Neural cell (in vitro differentiated cells): Measurements from ENCODE around the gene FN1. TPM values are rescaled to one million over a fixed set of nuclear protein-coding genes. Genes with fewer than 3 reads are reported as not detected.

Experiments used
- H2AFZ ChIP-seq: fragments of 200-600, 300-800 bp; sonication (generic), shearing (Covaris generic); 2 replicates; pipeline ENCODE4 v1.6.0; 2014; ENCODE audit warnings: low read depth, mild to moderate bottlenecking, antibody characterized with exemption, low read length, moderate library complexity
- H3F3A ChIP-seq: fragments of 200-600 bp; shearing (Covaris generic); 2 replicates; pipeline ENCODE4 v1.6.1; 2016; ENCODE audit warnings: mild to moderate bottlenecking, moderate library complexity, mixed read lengths, antibody characterized with exemption, low read length; ENCODE audit not compliant: insufficient read depth, poor library complexity, severe bottlenecking
- H3K27ac ChIP-seq: fragments of 200-600, 300-800 bp; sonication (generic), shearing (Covaris generic); 2 replicates; pipeline ENCODE4 v1.5.1; 2014; ENCODE audit warnings: mild to moderate bottlenecking, low read length, moderate library complexity
- H3K27me3 ChIP-seq: fragments of 300-800, 200-600 bp; sonication (generic), shearing (Covaris generic); 2 replicates; pipeline ENCODE4 v1.6.0; 2014; ENCODE audit warnings: mild to moderate bottlenecking, low read depth, low read length, moderate library complexity; ENCODE audit not compliant: insufficient read depth
- H3K36me3 ChIP-seq: fragments of 300-800, 200-600 bp; sonication (generic), shearing (Covaris generic); 2 replicates; pipeline ENCODE4 v1.5.1; 2014; ENCODE audit warnings: mild to moderate bottlenecking, antibody characterized with exemption, low read length, moderate library complexity; ENCODE audit not compliant: insufficient read depth
- H3K4me2 ChIP-seq: fragments of 300-800, 200-600 bp; sonication (generic), shearing (Covaris generic); 2 replicates; pipeline ENCODE4 v1.6.0; 2014; ENCODE audit warnings: mild to moderate bottlenecking, low read length
- H3K4me3 ChIP-seq: fragments of 300-800, 200-600 bp; sonication (generic), shearing (Covaris generic); 2 replicates; pipeline ENCODE4 v1.5.1; 2014; ENCODE audit warnings: mild to moderate bottlenecking, low read length, moderate library complexity
- H3K79me2 ChIP-seq: fragments of 200-600 bp; shearing (Covaris generic); replicated peaks from 2 replicates; pipeline ENCODE4 v1.6.0; 2014; ENCODE audit warnings: mild to moderate bottlenecking, low read length, moderate library complexity; ENCODE audit not compliant: insufficient read depth
- H3K9ac ChIP-seq: fragments of 300-800, 200-600 bp; sonication (generic), shearing (Covaris generic); 2 replicates; pipeline ENCODE4 v1.6.1; 2016; ENCODE audit warnings: mild to moderate bottlenecking, low read length, mixed read lengths
- H3K9me2 ChIP-seq: fragments of 200-600 bp; shearing (Covaris generic); 2 replicates; pipeline ENCODE4 v1.6.1; 2016; ENCODE audit warnings: mild to moderate bottlenecking, low read length, mixed read lengths; ENCODE audit not compliant: insufficient read depth
- H3K9me3 ChIP-seq: fragments of 200-600, 300-800 bp; sonication (generic), shearing (Covaris generic); 2 replicates; pipeline ENCODE4 v1.6.1; 2016; ENCODE audit warnings: mild to moderate bottlenecking, mixed run types, low read length, moderate library complexity, mixed read lengths
- H4K20me1 ChIP-seq: fragments of 200-600 bp; shearing (Covaris generic); 2 replicates; pipeline ENCODE4 v1.6.1; 2016; ENCODE audit warnings: mild to moderate bottlenecking, mixed run types; ENCODE audit not compliant: insufficient read depth
- EP300 ChIP-seq: fragments of 450-650 bp; conservative IDR thresholded peaks from 2 replicates; pipeline ENCODE4 v1.6.1; 2014; ENCODE audit warnings: antibody characterized with exemption, mild to moderate bottlenecking, moderate library complexity; ENCODE audit not compliant: poor library complexity, severe bottlenecking
- EZH2 ChIP-seq: fragments of 200-600, 300-800 bp; shearing (Covaris generic), sonication (generic); IDR thresholded peaks from 2 replicates; pipeline ENCODE4 v1.6.1; 2014; ENCODE audit warnings: antibody characterized with exemption, low read length, borderline replicate concordance, mild to moderate bottlenecking; ENCODE audit not compliant: insufficient read depth, poor library complexity, severe bottlenecking
- MXI1 ChIP-seq: fragments of 450-650 bp; conservative IDR thresholded peaks from 2 replicates; pipeline ENCODE4 v1.6.1; 2014; ENCODE audit warnings: antibody characterized with exemption, mild to moderate bottlenecking; ENCODE audit not compliant: poor library complexity, severe bottlenecking
- POLR2AphosphoS5 ChIP-seq: IDR thresholded peaks from 2 replicates; pipeline ENCODE4 v1.6.1; 2012
- RAD21 ChIP-seq: fragments of 450-650 bp; conservative IDR thresholded peaks from 2 replicates; pipeline ENCODE4 v1.6.1; 2014; ENCODE audit warnings: antibody characterized with exemption, mild to moderate bottlenecking, moderate library complexity
- SMC3 ChIP-seq: fragments of 450-650 bp; conservative IDR thresholded peaks from 2 replicates; pipeline ENCODE4 v1.6.1; 2014; ENCODE audit warnings: antibody characterized with exemption, mild to moderate bottlenecking, moderate library complexity; ENCODE audit not compliant: poor library complexity
- TAF1 ChIP-seq: IDR thresholded peaks from 2 replicates; pipeline ENCODE4 v1.6.1; 2012; ENCODE audit warnings: low read depth
- polyA plus RNA-seq: library from polyadenylated mRNA; depleted of rRNA; stranded (reverse); fragments of >200 nt; gene quantifications from 2 replicates; pipeline ENCODE4 v1.2.3, GENCODE V29; 2014
- TF ChIP-seq, protein P1 (sequence below): IDR thresholded peaks from 2 replicates; pipeline ENCODE4 v1.6.1; 2012; ENCODE audit warnings: borderline replicate concordance
- TF ChIP-seq, protein P2 (sequence below): fragments of 450-650 bp; IDR thresholded peaks from 2 replicates; pipeline ENCODE4 v1.5.1; 2014; ENCODE audit warnings: antibody characterized with exemption, mild to moderate bottlenecking, moderate library complexity; ENCODE audit not compliant: poor library complexity, severe bottlenecking

FN1 gene
- polyA plus RNA-seq, 1 donor from 2014 or later, result 0.93 TPM

DNA sequence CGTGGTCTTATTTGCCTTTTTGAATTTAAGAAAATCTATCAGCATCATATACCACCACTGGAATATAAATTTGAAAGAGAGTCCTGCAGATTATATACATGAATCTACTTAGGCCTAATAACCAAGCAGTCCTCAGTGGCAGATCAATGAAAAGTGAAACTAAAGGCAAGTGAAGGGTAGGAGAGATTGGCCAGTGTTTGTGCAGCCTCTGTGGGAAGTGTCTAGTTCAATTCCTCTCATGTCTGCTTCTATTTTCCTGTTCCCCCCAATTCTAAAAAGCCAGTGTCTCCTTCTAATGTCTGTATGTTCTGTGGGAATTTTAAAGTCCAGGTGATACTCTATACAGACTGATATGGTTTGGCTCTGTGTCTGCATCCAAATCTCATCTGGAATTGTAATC lies 61.9 kb downstream of the FN1 start:
- H4K20me1 ChIP-seq, result no peaks in the 10 kb centered on the region

DNA sequence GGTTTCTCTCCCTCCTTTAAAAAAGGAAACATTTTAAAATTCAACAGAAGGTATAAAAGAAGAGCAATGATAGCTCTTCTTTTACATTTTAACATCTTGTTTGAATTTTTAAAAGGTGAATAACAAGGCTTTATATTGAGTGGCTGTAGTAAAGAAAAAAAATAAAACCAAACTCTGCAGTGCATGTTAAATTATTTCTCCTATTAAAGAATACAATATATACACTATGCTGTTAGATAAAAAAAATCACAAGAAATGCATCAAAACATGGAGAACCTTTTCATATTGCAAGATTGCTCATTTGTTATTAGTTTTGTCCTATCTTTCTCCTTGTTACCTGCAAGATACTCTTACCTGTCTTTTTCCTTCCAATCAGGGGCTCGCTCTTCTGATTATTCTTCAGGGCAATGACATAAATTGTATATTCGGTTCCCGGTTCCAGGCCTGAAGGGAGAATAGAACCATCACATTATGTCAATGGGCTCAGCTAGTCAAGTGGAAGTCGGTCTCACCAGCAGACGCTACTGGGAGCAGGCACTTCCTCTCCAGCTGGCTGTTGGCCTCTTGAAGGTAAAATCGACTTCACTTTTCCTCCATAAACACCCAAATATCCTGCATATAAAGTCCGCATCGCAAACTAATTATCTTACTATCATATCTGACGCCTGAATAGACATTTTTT lies 62.8 kb downstream of the FN1 start:
- Histone ChIP-seq H3K79me2 (no peaks in the 10 kb centered on the region), H3K9ac (no peak overlapping the region), H3K4me2 (no peak overlapping the region), H3K9me2 (no peaks in the 10 kb centered on the region), H3K9me3 (no peaks in the 10 kb centered on the region), H3K27me3 (no peaks in the 10 kb centered on the region), H3K36me3 (no peaks in the 10 kb centered on the region), H3K27ac (no peak overlapping the region), H2AFZ (no peak overlapping the region), H3F3A (no peaks in the 10 kb centered on the region), H3K4me3 (no peak overlapping the region), H4K20me1 (no peaks in the 10 kb centered on the region)
- TF ChIP-seq SMC3 (no peak), TAF1 (no peak), EP300 (no peak), POLR2AphosphoS5 (no peak), EZH2 (no peak), RAD21 (no peak), MXI1 (no peak)
- TF ChIP-seq, protein P1, sequence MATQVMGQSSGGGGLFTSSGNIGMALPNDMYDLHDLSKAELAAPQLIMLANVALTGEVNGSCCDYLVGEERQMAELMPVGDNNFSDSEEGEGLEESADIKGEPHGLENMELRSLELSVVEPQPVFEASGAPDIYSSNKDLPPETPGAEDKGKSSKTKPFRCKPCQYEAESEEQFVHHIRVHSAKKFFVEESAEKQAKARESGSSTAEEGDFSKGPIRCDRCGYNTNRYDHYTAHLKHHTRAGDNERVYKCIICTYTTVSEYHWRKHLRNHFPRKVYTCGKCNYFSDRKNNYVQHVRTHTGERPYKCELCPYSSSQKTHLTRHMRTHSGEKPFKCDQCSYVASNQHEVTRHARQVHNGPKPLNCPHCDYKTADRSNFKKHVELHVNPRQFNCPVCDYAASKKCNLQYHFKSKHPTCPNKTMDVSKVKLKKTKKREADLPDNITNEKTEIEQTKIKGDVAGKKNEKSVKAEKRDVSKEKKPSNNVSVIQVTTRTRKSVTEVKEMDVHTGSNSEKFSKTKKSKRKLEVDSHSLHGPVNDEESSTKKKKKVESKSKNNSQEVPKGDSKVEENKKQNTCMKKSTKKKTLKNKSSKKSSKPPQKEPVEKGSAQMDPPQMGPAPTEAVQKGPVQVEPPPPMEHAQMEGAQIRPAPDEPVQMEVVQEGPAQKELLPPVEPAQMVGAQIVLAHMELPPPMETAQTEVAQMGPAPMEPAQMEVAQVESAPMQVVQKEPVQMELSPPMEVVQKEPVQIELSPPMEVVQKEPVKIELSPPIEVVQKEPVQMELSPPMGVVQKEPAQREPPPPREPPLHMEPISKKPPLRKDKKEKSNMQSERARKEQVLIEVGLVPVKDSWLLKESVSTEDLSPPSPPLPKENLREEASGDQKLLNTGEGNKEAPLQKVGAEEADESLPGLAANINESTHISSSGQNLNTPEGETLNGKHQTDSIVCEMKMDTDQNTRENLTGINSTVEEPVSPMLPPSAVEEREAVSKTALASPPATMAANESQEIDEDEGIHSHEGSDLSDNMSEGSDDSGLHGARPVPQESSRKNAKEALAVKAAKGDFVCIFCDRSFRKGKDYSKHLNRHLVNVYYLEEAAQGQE, result no peak
- TF ChIP-seq, protein P2, sequence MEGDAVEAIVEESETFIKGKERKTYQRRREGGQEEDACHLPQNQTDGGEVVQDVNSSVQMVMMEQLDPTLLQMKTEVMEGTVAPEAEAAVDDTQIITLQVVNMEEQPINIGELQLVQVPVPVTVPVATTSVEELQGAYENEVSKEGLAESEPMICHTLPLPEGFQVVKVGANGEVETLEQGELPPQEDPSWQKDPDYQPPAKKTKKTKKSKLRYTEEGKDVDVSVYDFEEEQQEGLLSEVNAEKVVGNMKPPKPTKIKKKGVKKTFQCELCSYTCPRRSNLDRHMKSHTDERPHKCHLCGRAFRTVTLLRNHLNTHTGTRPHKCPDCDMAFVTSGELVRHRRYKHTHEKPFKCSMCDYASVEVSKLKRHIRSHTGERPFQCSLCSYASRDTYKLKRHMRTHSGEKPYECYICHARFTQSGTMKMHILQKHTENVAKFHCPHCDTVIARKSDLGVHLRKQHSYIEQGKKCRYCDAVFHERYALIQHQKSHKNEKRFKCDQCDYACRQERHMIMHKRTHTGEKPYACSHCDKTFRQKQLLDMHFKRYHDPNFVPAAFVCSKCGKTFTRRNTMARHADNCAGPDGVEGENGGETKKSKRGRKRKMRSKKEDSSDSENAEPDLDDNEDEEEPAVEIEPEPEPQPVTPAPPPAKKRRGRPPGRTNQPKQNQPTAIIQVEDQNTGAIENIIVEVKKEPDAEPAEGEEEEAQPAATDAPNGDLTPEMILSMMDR, result no peak

More for the DNA sequence above, 61.9 kb downstream of the FN1 start:
- no peak for TF ChIP-seq TAF1
- TF ChIP-seq POLR2AphosphoS5, result no peak
- TF ChIP-seq EZH2, result no peak
- TF ChIP-seq, protein P1, result no peak
- no peak for TF ChIP-seq MXI1
- no peak for TF ChIP-seq RAD21
- no peak for TF ChIP-seq EP300
- no peak for TF ChIP-seq SMC3
- TF ChIP-seq, protein P2, result no peak
- no peak overlapping the region for H3K9ac ChIP-seq
- no peak overlapping the region for H2AFZ ChIP-seq
- H3K27me3 ChIP-seq, result no peaks in the 10 kb centered on the region
- no peak overlapping the region for H3K4me2 ChIP-seq
- H3F3A ChIP-seq, result no peaks in the 10 kb centered on the region
- no peaks in the 10 kb centered on the region for H3K9me2 ChIP-seq
- no peaks in the 10 kb centered on the region for H3K36me3 ChIP-seq
- H3K9me3 ChIP-seq, result no peaks in the 10 kb centered on the region
- H3K4me3 ChIP-seq, result no peak overlapping the region
- no peaks in the 10 kb centered on the region for H3K79me2 ChIP-seq
- no peak overlapping the region for H3K27ac ChIP-seq
